Tibial artery (tissue), 4 donors: ENCODE measurements around the gene PAWR.

ENCODE experiments used
- DNase-seq, 2 donors: peaks; one replicate each; pipeline ENCODE4 v3.0.0-alpha.2; 2019
- H3K27ac ChIP-seq, 2 donors: fragments of 200-600 bp; sonication (generic) in 1 of 2; 1 replicate in 1 of 2; 2 replicates in 1 of 2; pipeline ENCODE4 v1.5.1; 2018 to 2019; ENCODE audit warnings: mild to moderate bottlenecking in 1 of 2
- H3K27me3 ChIP-seq, 2 donors: fragments of 200-600 bp; sonication (generic) in 1 of 2; one replicate each; pipeline versions ENCODE4 v1.5.1 to v1.6.0; 2016 to 2019
- H3K36me3 ChIP-seq, 3 donors: fragments of 200-600 bp; sonication (generic) in 2 of 3; one replicate each; pipeline ENCODE4 v1.5.1; 2016 to 2019; ENCODE audit warnings: mild to moderate bottlenecking in 2 of 3
- H3K4me1 ChIP-seq, 4 donors: fragments of 200-600 bp; sonication (generic) in 2 of 4; 1 replicate in 3 of 4; 2 replicates in 1 of 4; pipeline ENCODE4 v1.5.1; 2016 to 2019
- H3K4me3 ChIP-seq, 2 donors: fragments of 200-600 bp; sonication (generic) in 1 of 2; 1 replicate in 1 of 2; 2 replicates in 1 of 2; pipeline ENCODE4 v1.5.1; 2018 to 2019; ENCODE audit warnings: mild to moderate bottlenecking in 2 of 2
- H3K9me3 ChIP-seq, 3 donors: fragments of 200-600 bp; sonication (generic) in 1 of 3; one replicate each; pipeline ENCODE4 v1.5.1; 2016 to 2019
- CTCF ChIP-seq, 2 experiments: fragments of 200-600 bp in 1 of 2; fragments of 450-650 bp in 1 of 2; IDR thresholded peaks; one replicate each; pipeline ENCODE4 v1.5.1; 2017 to 2019; ENCODE audit warnings: antibody characterized with exemption in 2 of 2, mild to moderate bottlenecking in 1 of 2, moderate library complexity in 1 of 2
- intact Hi-C: fragments of 100-400 bp; cut with DNase I; formaldehyde crosslinking; loops from one replicate; pipeline ENCODE4 v1.15.0; 2023; ENCODE audit warnings: low total_unique reads

The PAWR gene

GRCh38 chr12:79597910-79598309 is 92.9 kb downstream of the PAWR start:
- H3K27me3 ChIP-seq = no peaks in the 10 kb centered on the region
- intact Hi-C loops = no loop called here

GRCh38 chr12:79596719-79597350 is 93.9 kb downstream of the PAWR start:
- Histone ChIP-seq H3K9me3 (no peaks in the 10 kb centered on the region), H3K27ac (no peak overlapping the region), H3K4me1 (peaks cover 0 to 5% (median 0%) of the 10 kb centered on the region in 4 donors), H3K4me3 (no peak overlapping the region), H3K36me3 (peaks cover 0 to 5% (median 0%) of the 10 kb centered on the region in 3 donors), H3K27me3 (no peaks in the 10 kb centered on the region)
- intact Hi-C loops = no loop called here
- DNase-seq = no peak
- TF ChIP-seq CTCF (IDR thresholded peaks at IDR 0.05) = no peak

More at GRCh38 chr12:79597910-79598309, 92.9 kb downstream of the PAWR start:
- Histone ChIP-seq H3K27ac (no peak overlapping the region), H3K9me3 (no peaks in the 10 kb centered on the region), H3K36me3 (peaks cover 0 to 5% (median 4%) of the 10 kb centered on the region in 3 donors), H3K4me3 (no peak overlapping the region), H3K4me1 (peaks cover 0 to 5% (median 0%) of the 10 kb centered on the region in 4 donors)
- no peak for DNase-seq
- TF ChIP-seq CTCF (IDR thresholded peaks at IDR 0.05) = no peak

- no peaks in the 10 kb centered on the region for H3K9me3 ChIP-seq
- no peaks in the 10 kb centered on the region for H3K27me3 ChIP-seq
- no peak overlapping the region for H3K4me3 ChIP-seq
- peaks cover 0 to 5% (median 0%) of the 10 kb centered on the region in 4 donors for H3K4me1 ChIP-seq
- H3K36me3 ChIP-seq = peaks cover 0 to 5% (median 0%) of the 10 kb centered on the region in 3 donors
- no peak for DNase-seq
- intact Hi-C loops = no loop called here
- H3K27ac ChIP-seq = no peak overlapping the region
- no peak for TF ChIP-seq CTCF (IDR thresholded peaks at IDR 0.05)
These were observed 95.5 kb downstream of the PAWR start for GRCh38 chr12:79595273-79595672.

GRCh38 chr12:79592865-79593264 is 97.9 kb downstream of the PAWR start:
- Histone ChIP-seq H3K27ac (no peak overlapping the region), H3K9me3 (no peaks in the 10 kb centered on the region), H3K27me3 (no peaks in the 10 kb centered on the region), H3K4me1 (no peaks in the 10 kb centered on the region), H3K4me3 (no peak overlapping the region), H3K36me3 (peaks cover 0 to 5% (median 0%) of the 10 kb centered on the region in 3 donors)
- no peak for DNase-seq
- TF ChIP-seq CTCF (IDR thresholded peaks at IDR 0.05) = no peak
- intact Hi-C loops = no loop called here

GRCh38 chr12:79591988-79592387 is 98.8 kb downstream of the PAWR start:
- no peaks in the 10 kb centered on the region for H3K9me3 ChIP-seq
- intact Hi-C loops = no loop called here
- H3K36me3 ChIP-seq = peaks cover 0 to 5% (median 0%) of the 10 kb centered on the region in 3 donors
- H3K4me1 ChIP-seq = no peaks in the 10 kb centered on the region
- no peak overlapping the region for H3K4me3 ChIP-seq
- no peak for TF ChIP-seq CTCF (IDR thresholded peaks at IDR 0.05)
- no peaks in the 10 kb centered on the region for H3K27me3 ChIP-seq
- no peak overlapping the region for H3K27ac ChIP-seq
- no peak for DNase-seq
